NCI-H2081 (cell line): ENCODE data around the gene PRKCZ.
"Not testable (repeated sequence)": the region's sequence is repeated elsewhere in the genome, so short reads cannot be mapped to it uniquely, and the experiment has no call there.

Source experiments
- DNase-seq, 2 experiments: peaks; one replicate each; lab custom pipeline; 2025; lab: John Stamatoyannopoulos, UW

Gene PRKCZ

DNA sequence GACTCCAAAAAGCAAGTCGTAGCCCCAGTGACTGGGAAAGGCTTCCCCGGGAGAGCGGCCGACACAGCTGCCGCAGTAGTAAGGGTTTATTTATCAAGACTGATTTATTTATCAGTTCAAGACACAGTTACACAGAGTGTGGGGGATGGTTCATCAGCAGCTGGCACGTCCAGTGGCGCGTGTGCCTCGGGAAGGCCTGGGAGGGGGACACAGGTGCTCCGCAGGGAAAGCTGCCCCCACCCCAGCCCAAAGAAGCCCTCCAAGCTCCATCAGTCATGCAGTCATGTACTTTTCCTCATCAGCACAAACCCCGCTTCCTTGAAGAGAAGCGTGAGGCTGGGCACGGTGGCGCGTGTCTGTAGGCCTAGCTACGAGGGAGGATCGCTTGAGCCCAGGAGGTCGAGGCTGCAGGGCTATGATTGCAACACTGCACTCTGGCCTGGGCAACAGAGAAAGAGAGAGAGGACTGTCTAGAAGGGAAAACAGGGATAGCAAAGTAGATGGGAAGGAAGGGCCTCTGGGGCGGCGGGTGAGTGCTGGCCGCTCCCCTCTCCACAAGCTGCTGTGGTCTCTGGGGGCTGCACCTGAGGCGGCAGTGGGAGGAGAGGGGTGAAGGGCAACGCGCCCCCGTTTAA lies 53.2 kb downstream of the PRKCZ start:
- no peak for DNase-seq

GRCh38 chr1:2103901-2104590 lies 53.8 kb downstream of the PRKCZ start:
- DNase-seq, result no peak

GRCh38 chr1:2104621-2105427 lies 54.6 kb downstream of the PRKCZ start:
- DNase-seq, result peak in 1 of 2 experiments; percentile 31

- no peak for DNase-seq
Measured at GRCh38 chr1:2105781-2106524, 55.7 kb downstream of the PRKCZ start.

- DNase-seq, result no peak
Measured at GRCh38 chr1:2106659-2107405, 56.6 kb downstream of the PRKCZ start.

- no peak for DNase-seq
Measured at GRCh38 chr1:2107586-2108212, 57.5 kb downstream of the PRKCZ start.

GRCh38 chr1:2108213-2108876 lies 58.1 kb downstream of the PRKCZ start:
- no peak for DNase-seq

DNA sequence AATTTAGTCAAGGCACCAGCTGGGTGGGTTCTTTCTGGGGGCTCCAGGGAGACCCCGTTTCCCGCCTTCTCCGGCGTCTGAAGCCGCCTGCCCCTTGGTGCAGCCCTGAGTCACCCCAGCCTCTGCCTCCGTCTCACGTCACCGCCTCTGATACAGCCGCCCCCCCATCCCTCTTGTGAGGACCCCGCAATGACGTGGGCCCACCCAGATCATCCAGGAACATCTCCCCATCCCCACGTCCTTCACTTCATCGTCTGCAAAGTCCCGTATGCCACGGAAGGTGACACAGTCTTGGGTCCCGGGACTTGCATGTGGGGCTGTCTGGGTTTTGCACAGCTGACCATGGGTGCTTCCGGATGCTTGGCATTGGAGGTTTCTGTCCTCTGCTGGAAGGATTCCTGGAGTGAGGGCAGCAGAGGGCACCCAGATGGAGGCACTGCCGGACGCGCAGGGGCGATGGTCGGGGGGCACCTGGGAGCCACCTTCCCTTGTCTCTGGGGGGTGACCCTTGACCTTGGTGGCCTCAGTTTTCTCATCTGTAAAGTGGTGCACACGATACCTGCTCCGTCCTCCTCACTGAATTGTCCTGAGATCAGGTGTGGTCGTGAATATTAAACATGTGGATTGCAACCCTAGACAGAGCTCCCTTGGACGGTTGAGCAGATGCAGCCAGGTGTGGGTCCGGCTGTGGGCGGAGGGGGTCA lies 58.8 kb downstream of the PRKCZ start:
- no peak for DNase-seq

DNA sequence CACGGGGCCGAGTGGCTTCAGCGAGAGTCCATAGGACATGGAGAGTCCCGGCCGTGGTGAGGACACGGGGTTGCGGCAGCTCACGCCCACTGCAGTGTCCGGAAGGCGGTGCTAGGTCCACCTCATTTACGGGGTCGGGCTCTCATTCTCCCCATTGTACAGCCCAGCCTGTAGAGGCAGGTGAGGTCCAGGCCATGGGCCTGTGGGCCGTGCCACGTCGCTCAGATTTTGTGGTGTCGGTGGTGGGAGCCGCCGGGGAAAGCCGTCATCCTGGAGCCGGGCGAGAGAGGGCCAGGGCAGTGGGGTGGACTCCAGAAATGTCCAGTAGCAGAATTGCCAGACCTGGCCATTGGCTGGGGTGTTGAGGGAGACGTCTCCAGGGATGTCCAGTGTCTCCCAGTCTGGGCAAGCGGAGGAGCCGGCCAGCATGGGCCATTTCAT lies 59.4 kb downstream of the PRKCZ start:
- no peak for DNase-seq

DNA sequence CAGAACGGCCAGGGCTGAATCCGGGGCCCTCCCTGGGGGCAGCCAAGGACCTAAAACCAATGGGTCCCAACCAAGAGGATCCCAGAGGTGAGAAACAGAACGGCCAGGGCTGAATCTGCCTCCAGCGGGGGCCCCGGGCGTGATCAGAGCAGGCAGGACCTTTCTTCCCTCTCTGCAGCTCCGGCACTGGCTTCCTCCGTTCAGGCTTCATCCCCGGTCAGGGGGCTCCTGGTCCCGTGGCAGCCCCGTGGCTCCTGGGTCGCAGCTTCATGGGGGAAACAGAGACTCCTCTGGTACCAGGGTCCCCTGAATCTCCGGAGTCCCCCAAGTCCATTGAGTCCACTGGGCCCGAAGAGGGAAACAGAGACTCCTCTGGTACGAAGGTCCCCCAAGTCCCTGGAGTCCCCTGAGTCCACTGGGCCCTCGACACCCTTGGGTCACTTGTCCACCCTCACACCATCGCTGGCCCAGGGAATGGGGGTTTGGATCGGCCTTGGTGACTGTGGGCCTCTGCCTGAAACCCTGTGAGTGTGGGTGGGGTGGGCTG lies 60.1 kb downstream of the PRKCZ start:
- DNase-seq, result no peak

- DNase-seq, result no peak
Measured at GRCh38 chr1:2110738-2111673, 60.8 kb downstream of the PRKCZ start.

- DNase-seq, result no peak
Measured at GRCh38 chr1:2111674-2112035, 61.4 kb downstream of the PRKCZ start.

- DNase-seq, result no peak
Measured at GRCh38 chr1:2112280-2112701, 62.1 kb downstream of the PRKCZ start.

- DNase-seq, result no peak
Measured at GRCh38 chr1:2113620-2114135, 63.5 kb downstream of the PRKCZ start.

- DNase-seq, result not testable (repeated sequence)
Measured at GRCh38 chr1:2114635-2115007, 64.4 kb downstream of the PRKCZ start.

DNA sequence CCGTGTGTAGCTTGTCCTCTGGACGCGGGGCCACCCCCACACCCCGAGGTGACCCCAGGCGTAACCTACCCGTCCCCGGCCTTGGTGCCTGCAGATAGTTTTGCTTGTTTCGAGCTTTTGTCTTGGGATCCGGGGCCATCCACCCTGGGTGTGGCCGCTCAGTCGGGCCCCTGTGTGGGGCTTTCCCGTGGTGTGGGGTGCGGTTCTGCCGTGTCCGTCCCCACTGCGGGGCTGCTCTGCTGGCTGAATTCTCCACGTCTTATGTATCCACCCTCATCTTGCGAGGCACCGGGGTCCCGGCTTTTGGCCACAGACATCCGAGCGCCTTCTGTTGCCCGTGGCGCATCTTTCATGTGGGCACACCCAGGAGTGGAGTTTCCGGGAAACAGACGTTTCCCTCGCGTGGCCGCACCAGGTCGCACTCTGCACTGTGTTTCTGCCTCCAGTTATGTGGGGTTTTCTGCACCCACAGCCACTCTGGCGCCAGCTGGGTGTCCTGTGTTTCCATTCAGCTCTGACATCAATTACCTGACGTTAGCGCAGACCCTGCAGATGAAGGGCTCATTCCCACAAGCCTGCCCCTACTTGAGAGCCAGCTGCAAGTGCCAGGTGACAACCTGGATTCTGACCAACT lies 64.9 kb downstream of the PRKCZ start:
- DNase-seq, result no peak

DNA sequence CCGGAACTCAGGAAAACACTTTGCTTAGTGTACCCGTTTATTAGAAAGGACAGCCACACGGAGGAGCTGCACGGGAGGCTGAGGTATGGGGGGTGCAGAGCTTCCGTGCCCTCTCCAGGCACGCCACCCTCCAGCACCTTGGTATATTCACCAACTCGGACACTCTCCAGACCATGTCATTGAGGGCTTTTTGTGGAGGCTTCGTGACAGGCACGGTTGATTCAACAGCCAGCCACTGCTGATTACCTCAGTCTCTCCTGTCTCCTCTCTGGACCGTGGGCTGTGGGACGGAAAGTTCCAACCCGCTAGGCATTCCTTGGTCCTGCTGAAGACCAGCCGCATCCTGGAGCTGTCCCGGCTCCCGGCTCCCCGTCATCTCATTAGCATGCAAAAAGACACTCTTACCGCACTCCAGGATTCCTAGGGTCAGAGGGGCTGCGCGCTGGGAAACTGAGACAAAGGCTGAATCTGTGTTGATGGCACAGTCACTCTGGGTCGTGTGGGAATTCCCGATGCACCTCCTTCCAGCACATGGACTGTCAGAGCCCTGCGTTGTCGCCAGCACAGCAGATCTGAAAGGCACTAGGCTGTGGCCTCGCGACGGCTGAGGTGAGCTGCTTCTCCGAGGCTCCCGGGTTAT lies 65.6 kb downstream of the PRKCZ start:
- DNase-seq, result no peak
